T-helper 1 cell (primary cell): ENCODE data around the gene RP9.

Experiments used
- DNase-seq, 5 donors: peaks; one replicate each; pipeline ENCODE4 v3.0.0-alpha.2; 2012 to 2020
- total RNA-seq, 4 donors: gene quantifications; one replicate each; lab custom pipeline; 2026; lab: John Stamatoyannopoulos, UW

The RP9 gene
- 7.0 to 12.3 (median 9.3) reads per million in 4 donors for total RNA-seq

GRCh38 chr7:33109005-33109757 lies at the start of gene RP9:
TSS of gene RP9 (minus strand) at chr7:33109404. CDS start at chr7:33109372, 32 bp downstream.
- peak; percentile 50 to 78 (median 63) for DNase-seq

- no peak for DNase-seq
These were observed 48.6 kb upstream of the RP9 start for GRCh38 chr7:33157781-33158180.

GRCh38 chr7:33157311-33157710 lies 48.1 kb upstream of the RP9 start:
- DNase-seq: no peak

GRCh38 chr7:33156441-33156840 lies 47.2 kb upstream of the RP9 start:
- no peak for DNase-seq

GRCh38 chr7:33155811-33156210 lies 46.6 kb upstream of the RP9 start:
- DNase-seq: no peak

- DNase-seq: no peak
These were observed 42.9 kb upstream of the RP9 start for GRCh38 chr7:33152087-33152486.

- DNase-seq: no peak
These were observed 36.0 kb upstream of the RP9 start for GRCh38 chr7:33145156-33145555.

GRCh38 chr7:33143996-33144718 lies 35.0 kb upstream of the RP9 start:
- DNase-seq: no peak

- DNase-seq: no peak
These were observed 33.4 kb upstream of the RP9 start for GRCh38 chr7:33142585-33142984.

GRCh38 chr7:33137103-33137502 lies 27.9 kb upstream of the RP9 start:
- no peak for DNase-seq

- peak in 1 of 5 donors; percentile 35 for DNase-seq
These were observed 21.0 kb upstream of the RP9 start for GRCh38 chr7:33130184-33130583.

- DNase-seq: peak in 1 of 5 donors; percentile 2
These were observed 20.6 kb upstream of the RP9 start for GRCh38 chr7:33129806-33130153.

GRCh38 chr7:33128990-33129805 lies 20.0 kb upstream of the RP9 start, which contains the start of gene BBS9:
TSS of gene BBS9 (plus strand) at chr7:33129564. CDS start at chr7:33146253, 16,689 bp downstream.
- DNase-seq: peak; percentile 80 to 94 (median 84)

- no peak for DNase-seq
These were observed 19.4 kb upstream of the RP9 start for GRCh38 chr7:33128631-33128989.

GRCh38 chr7:33127085-33127484 lies 17.9 kb upstream of the RP9 start:
- DNase-seq: no peak

GRCh38 chr7:33118383-33118782 lies 9.2 kb upstream of the RP9 start:
- no peak for DNase-seq

- DNase-seq: no peak
These were observed 5.8 kb upstream of the RP9 start for GRCh38 chr7:33114976-33115375.

- DNase-seq: no peak
These were observed 2.4 kb upstream of the RP9 start for GRCh38 chr7:33111614-33112013.

GRCh38 chr7:33109758-33110238 lies 594 bp upstream of the RP9 start:
- DNase-seq: no peak

GRCh38 chr7:33108554-33109004 lies 625 bp downstream of the RP9 start:
- peak in 2 of 5 donors; percentile 4 to 23 for DNase-seq

GRCh38 chr7:33107136-33108066 lies 1.8 kb downstream of the RP9 start:
- DNase-seq: peak in 2 of 5 donors; percentile 6 to 40

GRCh38 chr7:33101906-33102305 lies 7.3 kb downstream of the RP9 start:
- no peak for DNase-seq
